ENCODE results near the gene CYP4V2.

DNA sequence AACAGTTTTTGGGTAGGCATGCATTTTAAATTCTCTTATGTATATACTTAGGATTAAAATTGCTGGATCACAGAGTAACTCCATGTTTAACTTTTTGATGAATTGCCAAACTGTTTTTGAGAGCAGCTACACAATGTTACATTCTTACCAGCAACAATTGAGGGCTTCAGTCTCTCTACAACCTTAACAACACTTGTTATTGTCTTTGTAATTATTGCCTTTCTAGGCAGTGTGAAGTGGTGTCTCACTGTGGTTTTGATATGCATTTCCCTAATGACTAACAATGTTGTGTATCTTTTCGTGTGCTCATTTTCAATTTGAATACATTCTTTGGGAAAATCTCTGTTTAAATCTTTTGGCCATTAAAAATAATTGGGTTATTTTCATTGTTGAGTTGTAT, 57.3 kb downstream of the CYP4V2 start:
- TF ChIP-seq, protein P1, sequence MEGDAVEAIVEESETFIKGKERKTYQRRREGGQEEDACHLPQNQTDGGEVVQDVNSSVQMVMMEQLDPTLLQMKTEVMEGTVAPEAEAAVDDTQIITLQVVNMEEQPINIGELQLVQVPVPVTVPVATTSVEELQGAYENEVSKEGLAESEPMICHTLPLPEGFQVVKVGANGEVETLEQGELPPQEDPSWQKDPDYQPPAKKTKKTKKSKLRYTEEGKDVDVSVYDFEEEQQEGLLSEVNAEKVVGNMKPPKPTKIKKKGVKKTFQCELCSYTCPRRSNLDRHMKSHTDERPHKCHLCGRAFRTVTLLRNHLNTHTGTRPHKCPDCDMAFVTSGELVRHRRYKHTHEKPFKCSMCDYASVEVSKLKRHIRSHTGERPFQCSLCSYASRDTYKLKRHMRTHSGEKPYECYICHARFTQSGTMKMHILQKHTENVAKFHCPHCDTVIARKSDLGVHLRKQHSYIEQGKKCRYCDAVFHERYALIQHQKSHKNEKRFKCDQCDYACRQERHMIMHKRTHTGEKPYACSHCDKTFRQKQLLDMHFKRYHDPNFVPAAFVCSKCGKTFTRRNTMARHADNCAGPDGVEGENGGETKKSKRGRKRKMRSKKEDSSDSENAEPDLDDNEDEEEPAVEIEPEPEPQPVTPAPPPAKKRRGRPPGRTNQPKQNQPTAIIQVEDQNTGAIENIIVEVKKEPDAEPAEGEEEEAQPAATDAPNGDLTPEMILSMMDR (IDR thresholded peaks at IDR 0.05), result no peak
- TF ChIP-seq POLR2A (IDR thresholded peaks at IDR 0.05), result no peak
